Measurements from ENCODE around the gene TNS1. TPM values are rescaled to one million over a fixed set of nuclear protein-coding genes. Genes with fewer than 3 reads are reported as not detected.

The TNS1 gene
- polyA plus RNA-seq, 1 of the 3 experiments (the other 2 are of a cell fraction) = 12.1 TPM

- WGBS (ENCODE audit: low lambda C conversion rate) = 84% methylated on average over 4 of the region's 5 CpGs
These were observed 164.4 kb downstream of the TNS1 start for GRCh38 chr2:217838409-217838831.

More at GRCh38 chr2:217838409-217838831, 164.4 kb downstream of the TNS1 start:
- no peak overlapping the region for H3K4me2 ChIP-seq
- H3K36me3 ChIP-seq (replicated peaks in 1 of 2; ENCODE audit: control insufficient read depth in 1 of 2, insufficient read depth in 2 of 2, low read length in 1 of 2) = peaks cover 21 to 38% of the 10 kb centered on the region in 2 experiments
- H3K9me2 ChIP-seq = no peaks in the 10 kb centered on the region
- CTCF ChIA-PET = interaction anchor here (1.3 to 1.6 kb wide), 3 partner anchors 16 to 53 kb away, joined by 3 to 7 read pairs (median 3); no protein-coding TSS in a partner anchor
- DNase-seq = no peak
- no peak overlapping the region for H2AFZ ChIP-seq (ENCODE audit: low read depth)
- no peak overlapping the region; a peak in 1 of 4 replicates for H3K27ac ChIP-seq (ENCODE audit: low read depth in 2 of 2, low read length in 1 of 2)
- H3K4me3 ChIP-seq (ENCODE audit: low read depth in 2 of 2, low read length in 1 of 2) = no peak overlapping the region
- H3F3A ChIP-seq (replicated peaks; ENCODE audit: insufficient read depth) = peaks cover 9% of the 10 kb centered on the region
- no peak overlapping the region for H3K9ac ChIP-seq
- no peaks in the 10 kb centered on the region for H3K27me3 ChIP-seq (ENCODE audit: insufficient read depth)
- POLR2A ChIA-PET = no interaction called here
- H4K20me1 ChIP-seq (ENCODE audit: insufficient read depth) = peaks cover 40% of the 10 kb centered on the region
- H3K9me3 ChIP-seq = no peaks in the 10 kb centered on the region
- peaks cover 26% of the 10 kb centered on the region; the same call in 1 of the 2 replicates for H3K79me2 ChIP-seq (ENCODE audit: insufficient read depth)
- TF ChIP-seq RAD21 (IDR thresholded peaks at IDR 0.05; ENCODE audit: low read length) = no peak
- TF ChIP-seq REST (IDR thresholded peaks at IDR 0.05; ENCODE audit: low read depth, low read length) = no peak
- TF ChIP-seq ZBTB33 (IDR thresholded peaks at IDR 0.05; ENCODE audit: borderline replicate concordance, low read depth) = no peak
- TF ChIP-seq SIN3A (IDR thresholded peaks at IDR 0.05; ENCODE audit: borderline replicate concordance, low read depth, low read length) = no peak
- no peak for TF ChIP-seq USF2 (IDR thresholded peaks at IDR 0.05; ENCODE audit: borderline replicate concordance, low read depth, low read length)
- TF ChIP-seq TEAD4 (IDR thresholded peaks at IDR 0.05; ENCODE audit: borderline replicate concordance, insufficient read depth) = no peak
- no peak for TF ChIP-seq MXI1 (IDR thresholded peaks at IDR 0.05; ENCODE audit: low read depth, low read length)
- no peak for TF ChIP-seq RCOR1 (IDR thresholded peaks at IDR 0.05; ENCODE audit: low read length)
- no peak for TF ChIP-seq PBX3 (IDR thresholded peaks at IDR 0.05)
- TF ChIP-seq FOSL2 (IDR thresholded peaks at IDR 0.05; ENCODE audit: borderline replicate concordance, low read depth) = no peak
- TF ChIP-seq CHD2 (IDR thresholded peaks at IDR 0.05; ENCODE audit: low read length, partially characterized antibody) = no peak
- peaks cover 10 to 25% of the 10 kb centered on the region in 2 experiments; a peak in 2 of 4 replicates for H3K4me1 ChIP-seq (ENCODE audit: control insufficient read depth in 1 of 2, insufficient read depth in 2 of 2, low read depth in 1 of 2, low read length in 1 of 2)
